HEK293 (cell line): ENCODE measurements around the gene CTDSP1.

ENCODE experiments used
- CTCF ChIA-PET: fragments of 350-600 bp; formaldehyde crosslinking; extraction: SDS; loops from one replicate; lab custom pipeline; 2021; ENCODE audit warnings: antibody characterized with exemption; lab: Yijun Ruan, JAX
- POLR2A ChIA-PET: fragments of 300-600 bp; formaldehyde crosslinking; extraction: SDS; loops from one replicate; lab custom pipeline; 2020; ENCODE audit warnings: antibody characterized with exemption, inconsistent platforms; lab: Yijun Ruan, JAX
- H3K27ac ChIP-seq: fragments of 200-500 bp; sonication (Bioruptor generic); 2 replicates; pipeline ENCODE4 v1.5.1; 2014; ENCODE audit warnings: low read depth, low read length, control low read depth, inconsistent platforms; ENCODE audit errors: extremely low read depth
- H3K36me3 ChIP-seq, 2 experiments: fragments of 200-500 bp in 1 of 2; sonication (Bioruptor generic) in 1 of 2; 1 replicate in 1 of 2; 2 replicates in 1 of 2; pipeline ENCODE4 v1.5.1; 2014 to 2017; ENCODE audit warnings: inconsistent platforms in 2 of 2, low read length in 2 of 2; ENCODE audit not compliant: control insufficient read depth in 2 of 2, insufficient read depth in 1 of 2
- H3K4me1 ChIP-seq: fragments of 200-500 bp; sonication (Bioruptor generic); 2 replicates; pipeline ENCODE4 v1.5.1; 2014; ENCODE audit warnings: mild to moderate bottlenecking, low read length, inconsistent platforms; ENCODE audit not compliant: control insufficient read depth, insufficient read depth
- H3K4me3 ChIP-seq: 2 replicates; pipeline ENCODE4 v1.5.1; 2011; ENCODE audit warnings: low read depth, mild to moderate bottlenecking, control low read depth, low read length, moderate library complexity
- H3K9me3 ChIP-seq: fragments of 200-500 bp; sonication (Bioruptor generic); 2 replicates; pipeline ENCODE4 v1.5.1; 2014; ENCODE audit warnings: low read depth, low read length, inconsistent platforms; ENCODE audit not compliant: control insufficient read depth, insufficient read depth
- GFI1B ChIP-seq: fragments of 450-650 bp; formaldehyde crosslinking; IDR thresholded peaks from 2 replicates; pipeline ENCODE4 v1.5.1; 2016; ENCODE audit warnings: missing biosample characterization, missing genetic modification characterization
- GLIS1 ChIP-seq: fragments of 450-650 bp; formaldehyde crosslinking; IDR thresholded peaks from 2 replicates; pipeline ENCODE4 v1.5.1; 2016; ENCODE audit warnings: missing biosample characterization, missing genetic modification characterization
- GLIS2 ChIP-seq: fragments of 450-650 bp; formaldehyde crosslinking; IDR thresholded peaks from 2 replicates; pipeline ENCODE4 v1.5.1; 2016; ENCODE audit warnings: missing biosample characterization, missing genetic modification characterization
- HOXC10 ChIP-seq: sonication (generic); formaldehyde crosslinking; IDR thresholded peaks from 2 replicates; pipeline ENCODE4 v1.8.1; 2023; ENCODE audit warnings: mild to moderate bottlenecking, missing genetic modification reagents
- KLF7 ChIP-seq: fragments of 450-650 bp; formaldehyde crosslinking; IDR thresholded peaks from 2 replicates; pipeline ENCODE4 v1.5.1; 2016; ENCODE audit warnings: missing biosample characterization, missing genetic modification characterization, borderline replicate concordance
- KLF8 ChIP-seq: fragments of 450-650 bp; formaldehyde crosslinking; IDR thresholded peaks from 2 replicates; pipeline ENCODE4 v1.5.1; 2016; ENCODE audit warnings: missing biosample characterization, missing genetic modification characterization
- KLF9 ChIP-seq: fragments of 450-650 bp; formaldehyde crosslinking; IDR thresholded peaks from 2 replicates; pipeline ENCODE4 v1.5.1; 2016; ENCODE audit warnings: missing biosample characterization, missing genetic modification characterization, low read depth
- PATZ1 ChIP-seq: fragments of 450-650 bp; formaldehyde crosslinking; IDR thresholded peaks from 2 replicates; pipeline ENCODE4 v1.5.1; 2016; ENCODE audit warnings: missing biosample characterization, missing genetic modification characterization
- PRDM1 ChIP-seq: fragments of 450-650 bp; formaldehyde crosslinking; IDR thresholded peaks from 2 replicates; pipeline ENCODE4; 2016; ENCODE audit warnings: missing biosample characterization, missing genetic modification characterization
- SP2 ChIP-seq: fragments of 450-650 bp; formaldehyde crosslinking; IDR thresholded peaks from 2 replicates; pipeline ENCODE4 v1.5.1; 2016; ENCODE audit warnings: missing biosample characterization, missing genetic modification characterization
- ZBTB17 ChIP-seq: fragments of 450-650 bp; formaldehyde crosslinking; IDR thresholded peaks from 2 replicates; pipeline ENCODE4 v1.5.1; 2016; ENCODE audit warnings: missing biosample characterization, missing genetic modification characterization
- ZBTB48 ChIP-seq: fragments of 450-650 bp; formaldehyde crosslinking; IDR thresholded peaks from 2 replicates; pipeline ENCODE4 v1.5.1; 2016; ENCODE audit warnings: missing biosample characterization, missing genetic modification characterization
- ZBTB7A ChIP-seq: fragments of 450-650 bp; formaldehyde crosslinking; IDR thresholded peaks from 2 replicates; pipeline ENCODE4 v1.5.1; 2016; ENCODE audit warnings: low read depth, missing biosample characterization, missing genetic modification characterization
- ZBTB8A ChIP-seq: fragments of 450-650 bp; formaldehyde crosslinking; IDR thresholded peaks from 2 replicates; pipeline ENCODE4 v1.5.1; 2016; ENCODE audit warnings: missing biosample characterization, missing genetic modification characterization
- ZIC2 ChIP-seq: fragments of 450-650 bp; formaldehyde crosslinking; IDR thresholded peaks from 2 replicates; pipeline ENCODE4 v1.5.1; 2016; ENCODE audit warnings: missing biosample characterization, missing genetic modification characterization
- ZNF19 ChIP-seq: fragments of 450-650 bp; formaldehyde crosslinking; IDR thresholded peaks from 2 replicates; pipeline ENCODE4; 2016; ENCODE audit warnings: missing biosample characterization, missing genetic modification characterization, low read depth
- ZNF2 ChIP-seq: fragments of 450-650 bp; formaldehyde crosslinking; IDR thresholded peaks from 2 replicates; pipeline ENCODE4 v1.5.1; 2016; ENCODE audit warnings: missing biosample characterization, missing genetic modification characterization
- ZNF214 ChIP-seq: fragments of 450-650 bp; formaldehyde crosslinking; IDR thresholded peaks from 2 replicates; pipeline ENCODE4 v1.5.1; 2017; ENCODE audit warnings: missing biosample characterization, mild to moderate bottlenecking, missing genetic modification characterization, borderline replicate concordance
- ZNF335 ChIP-seq: fragments of 450-650 bp; formaldehyde crosslinking; conservative IDR thresholded peaks from 2 replicates; pipeline ENCODE4 v1.5.1; 2016; ENCODE audit warnings: missing biosample characterization, missing genetic modification characterization
- ZNF341 ChIP-seq: fragments of 450-650 bp; formaldehyde crosslinking; IDR thresholded peaks from 2 replicates; pipeline ENCODE4; 2016; ENCODE audit warnings: low read depth, missing biosample characterization, missing genetic modification characterization
- ZNF704 ChIP-seq: fragments of 450-650 bp; formaldehyde crosslinking; IDR thresholded peaks from 2 replicates; pipeline ENCODE4 v1.5.1; 2016; ENCODE audit warnings: missing biosample characterization, missing genetic modification characterization
- TF ChIP-seq, protein P1 (sequence below): fragments of 450-650 bp; formaldehyde crosslinking; optimal IDR thresholded peaks from 2 replicates; pipeline ENCODE3; 2016; ENCODE audit warnings: missing biosample characterization, mild to moderate bottlenecking, missing genetic modification characterization
- TF ChIP-seq, protein P2 (sequence below): fragments of 450-650 bp; formaldehyde crosslinking; IDR thresholded peaks from 2 replicates; pipeline ENCODE4 v1.5.1; 2017; ENCODE audit warnings: missing biosample characterization, missing genetic modification characterization

Gene CTDSP1

GRCh38 chr2:218398437-218399390 lies 954 bp upstream of the CTDSP1 start (continued):
- TF ChIP-seq, protein P1, sequence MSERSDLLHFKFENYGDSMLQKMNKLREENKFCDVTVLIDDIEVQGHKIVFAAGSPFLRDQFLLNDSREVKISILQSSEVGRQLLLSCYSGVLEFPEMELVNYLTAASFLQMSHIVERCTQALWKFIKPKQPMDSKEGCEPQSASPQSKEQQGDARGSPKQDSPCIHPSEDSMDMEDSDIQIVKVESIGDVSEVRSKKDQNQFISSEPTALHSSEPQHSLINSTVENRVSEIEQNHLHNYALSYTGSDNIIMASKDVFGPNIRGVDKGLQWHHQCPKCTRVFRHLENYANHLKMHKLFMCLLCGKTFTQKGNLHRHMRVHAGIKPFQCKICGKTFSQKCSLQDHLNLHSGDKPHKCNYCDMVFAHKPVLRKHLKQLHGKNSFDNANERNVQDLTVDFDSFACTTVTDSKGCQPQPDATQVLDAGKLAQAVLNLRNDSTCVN (tag by site-specific recombination): peak; percentile 33
- TF ChIP-seq GLIS2 (tag by site-specific recombination) (peak; percentile 8; the same call in 1 of the 2 replicates), KLF7 (tag by site-specific recombination) (no peak), PATZ1 (tag by site-specific recombination) (peak; percentile 7; the same call in 1 of the 2 replicates), HOXC10 (no peak), SP2 (tag by site-specific recombination) (no peak), ZBTB17 (tag by site-specific recombination) (no peak), ZBTB8A (tag by site-specific recombination) (peak; percentile 53; the same call in 1 of the 2 replicates), ZNF704 (tag by site-specific recombination) (no peak), ZNF2 (tag by site-specific recombination) (peak; percentile 27; the same call in 1 of the 2 replicates)
- TF ChIP-seq, protein P2, sequence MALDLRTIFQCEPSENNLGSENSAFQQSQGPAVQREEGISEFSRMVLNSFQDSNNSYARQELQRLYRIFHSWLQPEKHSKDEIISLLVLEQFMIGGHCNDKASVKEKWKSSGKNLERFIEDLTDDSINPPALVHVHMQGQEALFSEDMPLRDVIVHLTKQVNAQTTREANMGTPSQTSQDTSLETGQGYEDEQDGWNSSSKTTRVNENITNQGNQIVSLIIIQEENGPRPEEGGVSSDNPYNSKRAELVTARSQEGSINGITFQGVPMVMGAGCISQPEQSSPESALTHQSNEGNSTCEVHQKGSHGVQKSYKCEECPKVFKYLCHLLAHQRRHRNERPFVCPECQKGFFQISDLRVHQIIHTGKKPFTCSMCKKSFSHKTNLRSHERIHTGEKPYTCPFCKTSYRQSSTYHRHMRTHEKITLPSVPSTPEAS: no peak
- TF ChIP-seq, all 188 proteins: peak for 8

DNA sequence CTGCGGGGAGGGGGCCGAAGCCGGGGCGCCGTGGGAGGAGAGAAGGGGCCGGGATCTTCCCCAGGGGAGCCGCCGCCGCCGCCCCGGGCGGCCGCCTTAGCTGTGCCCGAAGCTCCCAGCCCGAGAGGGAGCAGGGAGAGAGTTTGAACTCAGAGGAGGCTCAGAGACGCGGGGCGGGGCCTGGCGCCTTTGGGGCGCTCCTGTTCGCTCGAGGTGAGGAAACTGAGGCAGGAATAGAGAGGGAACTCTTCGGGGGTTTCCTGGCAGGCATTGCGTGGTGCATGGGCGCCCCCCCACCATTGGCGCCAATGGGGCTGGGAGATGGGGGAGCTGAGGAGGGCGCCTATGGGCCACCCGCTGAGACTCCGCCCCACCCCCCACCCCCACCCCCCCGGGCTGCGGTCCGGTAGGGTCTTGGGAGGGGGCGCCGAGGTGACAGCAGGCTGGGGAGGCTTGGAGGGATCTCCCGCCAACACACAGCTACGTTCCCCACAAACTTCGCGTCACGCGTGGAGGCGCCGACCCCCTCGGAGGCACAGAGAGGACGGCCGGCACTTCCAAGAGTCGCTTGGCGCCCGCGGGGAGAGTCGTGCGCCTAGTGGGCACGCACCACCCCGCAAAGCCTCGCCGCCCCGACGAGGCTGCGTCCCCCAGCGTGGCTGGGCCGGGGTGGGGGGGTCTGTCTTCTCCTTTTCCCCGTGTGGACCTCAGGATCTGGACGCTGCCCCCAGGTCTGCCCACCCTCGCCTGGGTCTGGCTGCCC lies 680 bp downstream of the CTDSP1 start:
- Histone ChIP-seq H3K4me1 (peaks cover 16% of the 10 kb centered on the region), H3K36me3 (peaks cover 0 to 39% of the 10 kb centered on the region in 2 experiments; a peak in 1 of 3 replicates)
- TF ChIP-seq ZNF214 (tag by site-specific recombination): no peak
- peak; percentile 33; the same call in 1 of the 2 replicates for TF ChIP-seq ZNF341 (tag by site-specific recombination)
- 0 out of 2 replicates have a peak, but pooled peaks have one; percentile 18 for TF ChIP-seq KLF8 (tag by site-specific recombination)
- peak; percentile 69 for TF ChIP-seq GLIS1 (tag by site-specific recombination)
- TF ChIP-seq ZBTB8A (tag by site-specific recombination): peak; percentile 15
- TF ChIP-seq ZBTB48 (tag by site-specific recombination): no peak
- peak; percentile 23; the same call in 1 of the 2 replicates for TF ChIP-seq ZIC2 (tag by site-specific recombination)
- TF ChIP-seq PRDM1 (tag by site-specific recombination): no peak
- TF ChIP-seq KLF9 (tag by site-specific recombination): 0 out of 2 replicates have a peak, but pooled peaks have one; percentile 43
- TF ChIP-seq ZNF335 (tag by site-specific recombination): peak; percentile 61; the same call in 1 of the 2 replicates
- no peak for TF ChIP-seq GFI1B (tag by site-specific recombination)
- peak; percentile 52; the same call in 1 of the 2 replicates for TF ChIP-seq PATZ1 (tag by site-specific recombination)
- peak; percentile 72; the same call in 1 of the 2 replicates for TF ChIP-seq GLIS2 (tag by site-specific recombination)
- TF ChIP-seq ZBTB7A (tag by site-specific recombination): no peak
- no peak for TF ChIP-seq ZNF19 (tag by site-specific recombination)

More for the DNA sequence above, 680 bp downstream of the CTDSP1 start:
- peak overlapping the region; percentile 80 for H3K4me3 ChIP-seq
- ChIA-PET POLR2A (interaction anchor here (0.6 to 1.4 kb wide), 6 partner anchors 9 to 259 kb away, joined by 3 to 10 read pairs (median 4); partner anchors contain the start of genes AAMP, BCS1L, PNKD and ZNF142), CTCF (no interaction called here)
- peak overlapping the region; percentile 84; the same call in 1 of the 2 replicates for H3K27ac ChIP-seq
- H3K9me3 ChIP-seq: no peaks in the 10 kb centered on the region
